GM18505 (cell line): Measurements from ENCODE around the gene TCEAL9.
"Not testable (repeated sequence)": the region's sequence is repeated elsewhere in the genome, so short reads cannot be mapped to it uniquely, and the experiment has no call there.

Source experiments
- ATAC-seq: cut with Tn5 transposase; IDR thresholded peaks from one replicate; pipeline ENCODE4 v1.9.1; 2021; ENCODE audit not compliant: unreplicated experiment
- POLR2A ChIP-seq: IDR thresholded peaks from 4 replicates; pipeline ENCODE4 v1.6.1; 2011; ENCODE audit warnings: borderline replicate concordance; ENCODE audit not compliant: insufficient read depth, insufficient read length; ENCODE audit errors: extremely low read depth

Gene TCEAL9

GRCh38 chrX:103360092-103360491, 3.8 kb downstream of the TCEAL9 start:
- no peak for ATAC-seq

GRCh38 chrX:103360916-103361315, 4.6 kb downstream of the TCEAL9 start:
- no peak for ATAC-seq
- no peak for TF ChIP-seq POLR2A

More at GRCh38 chrX:103360092-103360491, 3.8 kb downstream of the TCEAL9 start:
- no peak for TF ChIP-seq POLR2A

GRCh38 chrX:103361798-103362197, 5.5 kb downstream of the TCEAL9 start:
- ATAC-seq: no peak
- TF ChIP-seq POLR2A: no peak

- ATAC-seq: no peak
- TF ChIP-seq POLR2A: no peak
Observed at GRCh38 chrX:103362474-103362873, 6.2 kb downstream of the TCEAL9 start.

GRCh38 chrX:103363046-103363445, 6.7 kb downstream of the TCEAL9 start:
- no peak for TF ChIP-seq POLR2A
- ATAC-seq: no peak

- ATAC-seq: no peak
- no peak for TF ChIP-seq POLR2A
Observed at GRCh38 chrX:103367502-103367901, 11.2 kb downstream of the TCEAL9 start.

GRCh38 chrX:103369479-103369878, 13.2 kb downstream of the TCEAL9 start:
- TF ChIP-seq POLR2A: no peak
- no peak for ATAC-seq

GRCh38 chrX:103372886-103373285, 16.6 kb downstream of the TCEAL9 start:
- TF ChIP-seq POLR2A: no peak

GRCh38 chrX:103373581-103373980, 17.3 kb downstream of the TCEAL9 start:
- TF ChIP-seq POLR2A: no peak
- no peak for ATAC-seq

More at GRCh38 chrX:103372886-103373285, 16.6 kb downstream of the TCEAL9 start:
- no peak for ATAC-seq

GRCh38 chrX:103376118-103376978, 20.0 kb downstream of the TCEAL9 start, which contains the start of gene BEX3:
Gene BEX3 (plus strand): TSS chrX:103376538. CDS start chrX:103377522, 984 bp downstream.
- peak; percentile 53 for ATAC-seq
- TF ChIP-seq POLR2A: no peak

GRCh38 chrX:103376979-103377324, 20.6 kb downstream of the TCEAL9 start:
- TF ChIP-seq POLR2A: no peak
- no peak for ATAC-seq

- no peak for ATAC-seq
- TF ChIP-seq POLR2A: no peak
Observed at GRCh38 chrX:103378990-103379389, 22.7 kb downstream of the TCEAL9 start.

- no peak for TF ChIP-seq POLR2A
- no peak for ATAC-seq
Observed at GRCh38 chrX:103382877-103383276, 26.6 kb downstream of the TCEAL9 start.

GRCh38 chrX:103384672-103385071, 28.4 kb downstream of the TCEAL9 start:
- no peak for TF ChIP-seq POLR2A
- ATAC-seq: no peak

GRCh38 chrX:103385283-103385830, 29.1 kb downstream of the TCEAL9 start:
- ATAC-seq: not testable (repeated sequence)

GRCh38 chrX:103386332-103386731, 30.0 kb downstream of the TCEAL9 start:
- ATAC-seq: no peak
- no peak for TF ChIP-seq POLR2A
